GM19467 (cell line): ENCODE measurements around the gene PAPPA.

Experiments
- ATAC-seq: cut with Tn5 transposase; IDR thresholded peaks from one replicate; pipeline ENCODE4 v1.9.1; 2021; ENCODE audit warnings: mild to moderate bottlenecking, moderate library complexity; ENCODE audit not compliant: unreplicated experiment

Gene PAPPA, protein sequence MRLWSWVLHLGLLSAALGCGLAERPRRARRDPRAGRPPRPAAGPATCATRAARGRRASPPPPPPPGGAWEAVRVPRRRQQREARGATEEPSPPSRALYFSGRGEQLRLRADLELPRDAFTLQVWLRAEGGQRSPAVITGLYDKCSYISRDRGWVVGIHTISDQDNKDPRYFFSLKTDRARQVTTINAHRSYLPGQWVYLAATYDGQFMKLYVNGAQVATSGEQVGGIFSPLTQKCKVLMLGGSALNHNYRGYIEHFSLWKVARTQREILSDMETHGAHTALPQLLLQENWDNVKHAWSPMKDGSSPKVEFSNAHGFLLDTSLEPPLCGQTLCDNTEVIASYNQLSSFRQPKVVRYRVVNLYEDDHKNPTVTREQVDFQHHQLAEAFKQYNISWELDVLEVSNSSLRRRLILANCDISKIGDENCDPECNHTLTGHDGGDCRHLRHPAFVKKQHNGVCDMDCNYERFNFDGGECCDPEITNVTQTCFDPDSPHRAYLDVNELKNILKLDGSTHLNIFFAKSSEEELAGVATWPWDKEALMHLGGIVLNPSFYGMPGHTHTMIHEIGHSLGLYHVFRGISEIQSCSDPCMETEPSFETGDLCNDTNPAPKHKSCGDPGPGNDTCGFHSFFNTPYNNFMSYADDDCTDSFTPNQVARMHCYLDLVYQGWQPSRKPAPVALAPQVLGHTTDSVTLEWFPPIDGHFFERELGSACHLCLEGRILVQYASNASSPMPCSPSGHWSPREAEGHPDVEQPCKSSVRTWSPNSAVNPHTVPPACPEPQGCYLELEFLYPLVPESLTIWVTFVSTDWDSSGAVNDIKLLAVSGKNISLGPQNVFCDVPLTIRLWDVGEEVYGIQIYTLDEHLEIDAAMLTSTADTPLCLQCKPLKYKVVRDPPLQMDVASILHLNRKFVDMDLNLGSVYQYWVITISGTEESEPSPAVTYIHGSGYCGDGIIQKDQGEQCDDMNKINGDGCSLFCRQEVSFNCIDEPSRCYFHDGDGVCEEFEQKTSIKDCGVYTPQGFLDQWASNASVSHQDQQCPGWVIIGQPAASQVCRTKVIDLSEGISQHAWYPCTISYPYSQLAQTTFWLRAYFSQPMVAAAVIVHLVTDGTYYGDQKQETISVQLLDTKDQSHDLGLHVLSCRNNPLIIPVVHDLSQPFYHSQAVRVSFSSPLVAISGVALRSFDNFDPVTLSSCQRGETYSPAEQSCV (N-terminal part only)

DNA sequence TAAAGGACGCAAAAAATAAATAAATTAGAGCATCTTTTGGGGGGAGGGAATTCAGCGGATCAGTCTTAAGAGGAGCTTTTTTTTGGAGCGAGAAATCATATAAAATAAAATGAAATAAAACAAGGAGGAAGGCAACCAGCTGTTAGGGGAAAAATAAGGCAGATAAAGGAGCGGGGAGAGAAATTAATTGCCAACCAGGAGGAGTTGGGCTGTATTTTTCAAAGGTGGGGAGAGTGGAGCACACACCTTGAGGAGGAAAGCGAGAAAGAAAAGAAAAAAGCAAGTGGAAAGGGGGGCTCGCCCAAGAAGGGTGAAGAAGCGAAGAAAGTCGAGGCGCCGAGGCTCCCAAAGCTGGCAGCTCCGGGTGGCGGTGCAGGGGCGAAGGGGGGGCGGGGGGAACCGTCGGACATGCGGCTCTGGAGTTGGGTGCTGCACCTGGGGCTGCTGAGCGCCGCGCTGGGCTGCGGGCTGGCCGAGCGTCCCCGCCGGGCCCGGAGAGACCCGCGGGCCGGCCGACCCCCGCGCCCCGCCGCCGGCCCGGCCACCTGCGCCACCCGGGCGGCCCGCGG is at the start of gene PAPPA:
PAPPA (plus strand) TSS at position 27 of the 569 bp plus-strand sequence; CDS start at position 409, 382 bp downstream.
- no peak for ATAC-seq

DNA sequence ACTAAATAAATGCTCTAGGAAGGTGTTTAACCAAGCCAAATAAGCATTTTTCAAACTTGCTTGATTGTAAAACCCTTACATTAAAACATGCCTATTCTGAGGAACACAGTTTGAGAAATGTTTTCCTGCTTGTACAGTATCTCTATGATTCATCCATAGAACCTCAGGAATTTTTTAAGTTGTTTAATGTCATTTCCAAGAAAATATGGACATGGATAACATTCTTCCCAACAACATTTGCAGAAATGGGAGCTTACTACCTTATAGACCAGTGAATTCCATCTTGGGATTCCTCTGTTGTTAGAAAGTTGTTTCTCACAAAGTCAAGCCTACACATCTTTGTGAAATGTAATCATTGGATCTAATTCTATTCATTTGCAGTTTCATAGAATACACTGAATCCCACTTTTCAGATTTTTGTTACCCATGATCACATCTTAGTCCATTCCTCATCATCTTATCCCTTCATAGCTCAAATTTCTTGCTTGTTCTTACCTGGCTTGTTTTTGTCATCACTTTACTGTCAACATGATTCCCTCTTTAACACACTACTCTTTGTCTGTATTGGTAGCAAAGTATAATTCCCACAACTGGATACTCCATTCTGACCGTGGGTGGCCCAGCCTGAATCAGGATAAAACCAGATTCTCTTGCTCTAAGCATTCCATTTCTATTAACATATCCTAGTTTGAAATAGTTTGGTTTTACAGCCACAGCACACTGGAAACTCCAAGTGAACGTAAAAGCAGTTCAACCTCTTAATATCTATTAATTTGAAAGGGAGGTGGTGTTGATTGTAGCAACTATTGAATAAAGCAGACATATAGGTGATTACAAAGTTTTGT is 49.4 kb upstream of the PAPPA start:
- no peak for ATAC-seq

DNA sequence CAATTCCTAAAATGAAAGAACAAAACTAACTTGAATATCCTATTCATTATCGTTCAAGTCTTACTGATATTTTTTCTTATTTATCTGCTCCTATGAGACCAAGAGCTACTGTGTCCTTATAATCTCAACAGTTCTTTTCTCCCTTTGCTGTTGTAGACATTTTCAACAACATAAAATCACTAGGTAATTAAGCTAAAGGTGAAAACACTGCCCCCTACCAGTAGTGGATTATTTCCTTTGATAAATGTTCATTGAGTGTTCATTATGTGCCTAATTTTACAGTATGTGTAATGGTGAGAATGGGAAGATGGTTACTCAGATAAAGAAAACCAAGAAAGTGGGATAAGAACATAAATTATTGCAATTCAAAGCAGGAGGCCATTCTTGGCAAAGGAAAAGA is 41.4 kb upstream of the PAPPA start:
- no peak for ATAC-seq

DNA sequence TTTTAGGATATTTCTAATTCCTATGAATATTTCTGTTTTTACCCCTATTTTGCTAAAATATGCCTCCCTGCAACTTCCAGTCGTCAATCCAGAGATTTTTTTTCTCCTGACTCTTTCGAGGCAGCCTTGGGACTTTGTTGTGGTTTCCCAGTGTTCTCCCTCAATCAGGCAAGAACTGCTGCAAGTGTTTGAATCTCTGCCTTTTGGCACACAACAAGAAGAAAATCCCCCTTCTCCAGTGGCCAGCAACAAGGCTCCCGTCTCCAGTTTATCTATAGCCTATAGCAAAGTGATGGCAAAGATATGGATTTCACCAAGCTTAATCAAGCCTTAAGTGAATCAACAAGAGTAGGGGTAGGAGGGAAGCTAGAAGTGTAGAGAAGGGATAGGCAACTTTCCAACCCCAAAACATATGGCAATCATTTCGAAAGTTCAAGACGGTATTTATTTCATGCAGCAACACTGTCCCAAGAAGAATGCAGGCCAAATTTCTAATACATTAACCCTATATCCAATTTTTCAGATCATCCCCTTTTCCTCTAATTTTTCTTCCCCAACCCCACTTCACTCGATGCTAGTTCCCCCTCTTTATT is 37.7 kb upstream of the PAPPA start:
- ATAC-seq, result no peak

DNA sequence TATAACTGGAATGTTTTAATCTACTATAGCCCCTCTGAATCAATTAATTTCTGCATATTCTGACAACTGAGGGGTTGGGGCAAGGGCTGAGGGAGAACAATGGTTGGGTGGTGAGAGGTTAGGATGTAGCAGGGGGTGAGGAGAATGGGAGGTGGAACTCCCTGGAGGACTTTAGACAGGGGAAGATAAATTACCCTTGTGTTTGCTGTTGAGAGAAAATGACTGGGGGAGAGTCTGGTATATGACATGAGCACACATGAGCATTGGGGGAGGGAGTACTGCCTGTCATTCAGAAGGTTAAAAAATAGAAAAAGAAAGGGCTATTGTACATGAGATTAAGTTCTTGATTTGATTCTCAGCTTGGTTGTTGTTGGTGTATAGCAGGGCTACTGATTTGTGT is 37.2 kb upstream of the PAPPA start:
- no peak for ATAC-seq

DNA sequence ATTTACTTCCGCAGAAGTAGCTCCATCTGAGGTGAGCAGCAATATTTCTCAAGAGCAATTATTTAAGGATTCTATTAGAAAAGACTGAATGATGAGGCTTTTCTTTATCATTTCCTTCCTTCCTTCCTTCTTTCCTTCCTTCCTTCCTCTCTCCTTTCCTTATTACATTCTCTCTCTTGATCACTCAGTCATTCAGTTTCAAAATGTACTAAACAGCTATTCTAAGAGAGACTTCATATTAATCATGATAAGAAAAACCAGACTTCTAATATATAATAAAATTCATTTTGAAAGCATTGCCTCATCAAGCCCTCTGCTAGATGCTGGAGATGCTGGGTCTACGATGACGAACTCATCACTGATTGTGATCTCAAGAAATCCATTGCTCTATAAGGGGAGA is 30.4 kb upstream of the PAPPA start:
- ATAC-seq, result no peak

DNA sequence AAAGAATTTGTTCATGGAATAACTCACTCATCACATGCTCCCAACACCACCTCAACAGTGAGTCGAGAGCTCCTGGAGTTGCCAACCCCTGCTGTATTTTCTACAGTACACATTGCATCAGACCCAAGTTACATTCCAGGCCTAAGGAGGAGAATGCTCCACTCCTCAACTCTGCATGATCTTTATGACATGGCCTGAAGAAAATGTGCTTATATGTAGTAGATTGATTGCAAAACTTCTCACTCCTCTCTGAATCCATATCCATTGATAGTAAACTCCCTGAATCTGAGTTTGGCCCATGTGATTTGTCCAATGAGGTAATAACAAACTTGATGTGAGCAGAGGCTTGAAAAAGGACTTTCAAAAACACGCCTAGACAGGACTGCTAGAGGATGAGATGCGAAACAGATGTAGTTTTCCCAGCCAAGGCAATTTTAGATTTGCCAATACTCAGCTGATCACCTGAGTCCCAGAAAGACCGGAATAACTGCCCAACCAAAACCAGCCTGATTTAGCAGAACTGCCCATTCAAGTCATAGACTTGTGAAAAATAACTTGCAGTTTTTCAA is 29.0 kb upstream of the PAPPA start:
- no peak for ATAC-seq

DNA sequence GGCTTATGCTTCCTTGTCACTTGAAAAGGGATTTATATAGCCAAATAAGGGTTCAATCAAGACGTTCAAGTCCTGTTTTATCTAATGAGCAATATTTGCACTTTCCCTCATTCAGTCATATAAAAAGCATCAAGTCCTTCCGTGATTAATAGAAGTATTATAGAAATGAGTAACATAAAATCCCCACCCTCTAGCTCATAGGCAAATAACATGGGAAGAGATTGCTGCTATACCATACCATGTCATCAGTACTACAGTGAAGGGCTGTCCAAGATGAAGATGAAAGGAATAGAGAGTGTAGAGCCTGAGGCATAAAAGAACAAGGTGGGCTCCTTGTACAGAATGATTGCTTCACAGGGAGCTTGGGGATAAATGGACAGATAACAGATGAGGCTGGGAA is 20.4 kb upstream of the PAPPA start:
- ATAC-seq, result no peak

DNA sequence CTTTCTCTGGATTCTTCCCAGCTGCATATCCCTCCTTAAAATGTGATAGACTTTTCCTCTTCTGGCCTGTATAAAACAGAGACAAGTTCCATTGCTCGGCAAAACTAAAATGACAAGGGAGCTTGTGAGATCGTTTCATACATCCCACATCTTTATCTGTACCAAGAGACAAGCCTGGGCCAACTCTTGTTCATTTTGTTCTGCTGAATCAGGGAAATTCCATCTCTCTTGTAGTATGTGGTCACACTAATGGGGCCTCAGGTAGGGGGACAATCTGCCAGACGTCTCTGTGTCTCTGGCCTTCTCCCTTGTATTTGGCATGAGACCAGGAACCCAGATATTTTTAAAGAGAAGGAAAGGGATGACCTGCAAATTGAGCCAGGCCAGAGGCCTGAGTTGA is 18.6 kb upstream of the PAPPA start:
- ATAC-seq, result no peak

DNA sequence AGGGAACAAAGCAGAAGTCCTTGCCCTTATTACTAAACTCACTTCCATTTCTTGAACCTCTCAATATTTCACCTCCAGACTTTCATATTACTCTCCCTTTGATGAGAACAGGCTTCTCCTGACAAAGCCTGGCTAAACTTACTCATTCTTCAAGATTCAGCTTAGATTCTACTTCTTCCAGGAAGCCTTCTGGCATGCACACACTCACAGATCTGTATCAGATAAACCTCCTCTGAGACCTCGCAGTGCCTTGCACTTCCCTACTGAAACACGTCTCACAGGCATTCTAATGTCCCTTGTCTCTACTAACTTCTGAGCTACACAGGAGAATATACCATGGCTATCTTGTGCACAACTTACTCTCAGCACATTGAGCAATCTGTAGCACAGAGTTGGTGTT is 16.6 kb upstream of the PAPPA start:
- ATAC-seq, result no peak

DNA sequence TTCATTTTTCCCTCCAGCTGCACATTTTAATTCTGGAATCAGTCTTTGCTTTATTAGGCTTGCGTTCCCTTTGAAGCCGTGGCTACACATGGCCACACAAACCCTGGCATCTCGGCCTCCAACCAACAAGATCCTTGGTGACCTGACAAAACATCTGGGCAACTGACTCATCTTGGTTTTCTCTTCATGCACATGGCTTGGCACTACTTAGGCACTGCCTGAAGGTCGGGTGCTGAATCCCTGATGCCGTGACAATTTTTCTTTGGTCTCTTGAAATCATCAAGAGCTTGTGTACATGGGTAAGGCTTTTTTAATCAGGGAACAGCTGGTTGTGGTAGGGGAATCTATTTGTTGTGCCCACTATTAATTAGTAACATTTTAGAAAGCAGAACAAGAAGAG is 16.0 kb upstream of the PAPPA start:
- ATAC-seq, result no peak

DNA sequence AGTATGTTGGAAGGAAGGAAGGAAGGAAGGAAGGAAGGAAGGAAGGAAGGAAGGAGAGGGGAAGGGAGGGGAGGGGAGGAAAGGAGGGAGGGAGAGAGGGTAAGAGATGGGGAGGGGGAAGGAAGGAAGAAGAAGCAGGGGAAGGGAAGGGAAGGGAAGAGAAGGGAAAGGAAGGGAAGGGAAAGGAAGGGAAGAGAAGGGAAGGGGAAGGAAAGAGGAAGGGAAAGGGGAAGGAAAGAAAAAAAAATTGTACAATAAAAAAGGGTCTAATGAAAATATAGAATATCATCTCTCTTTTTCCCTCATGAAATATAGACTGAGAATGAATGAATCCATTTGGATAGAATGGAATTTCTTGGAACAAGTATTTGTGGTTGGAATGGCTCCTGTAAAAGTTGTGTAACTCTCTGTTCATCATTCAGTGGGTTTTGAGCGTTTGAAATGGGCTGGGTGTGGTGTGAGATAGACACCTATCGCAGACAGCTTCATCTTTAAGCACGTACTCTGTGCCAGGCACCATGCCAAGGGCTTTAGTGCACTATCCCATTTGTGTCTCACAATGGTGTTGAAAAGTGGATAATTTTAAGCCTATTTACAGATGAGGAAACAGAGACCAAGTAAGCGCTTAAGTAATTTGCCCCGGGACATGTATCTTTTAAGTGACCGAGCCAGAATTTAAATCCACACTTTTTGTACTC is 11.6 kb upstream of the PAPPA start:
- no peak for ATAC-seq

DNA sequence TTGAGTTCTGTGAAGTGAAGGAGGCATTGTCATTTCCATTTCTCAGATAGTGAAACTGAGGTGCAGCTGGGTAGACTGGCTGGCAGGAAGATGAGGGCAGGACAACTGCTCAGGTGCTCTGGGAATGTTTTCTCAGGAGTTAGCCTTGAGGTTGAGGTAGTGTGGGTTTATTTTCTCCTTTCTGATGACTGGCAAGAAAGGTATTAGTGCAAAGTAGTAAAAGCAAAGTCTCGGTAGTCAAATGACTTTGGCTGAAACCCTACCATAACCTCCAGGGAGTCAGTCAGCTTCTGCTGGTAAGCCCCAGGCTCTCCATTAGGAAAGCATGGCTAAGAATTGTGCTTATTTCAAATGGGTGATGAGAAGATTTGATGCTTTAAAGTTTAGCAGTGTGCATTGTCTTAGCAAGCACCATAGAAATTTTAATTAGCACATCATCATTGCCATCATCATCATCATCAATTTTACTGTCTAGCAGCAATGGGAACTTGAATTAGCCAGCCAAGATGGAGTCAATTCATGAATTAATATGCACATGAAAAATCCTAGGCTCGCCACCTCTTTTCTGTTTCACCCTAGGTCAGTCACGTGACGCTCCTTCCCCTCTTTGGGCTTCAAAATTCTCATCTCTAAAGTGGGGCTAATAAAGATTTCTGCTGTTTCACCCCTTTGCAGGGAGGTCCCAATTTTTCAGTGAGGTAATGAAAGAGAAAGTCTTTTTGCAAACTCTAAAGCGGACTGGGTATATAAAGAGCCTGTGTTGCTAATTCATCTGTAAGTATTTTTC is 10.7 kb upstream of the PAPPA start:
- no peak for ATAC-seq

DNA sequence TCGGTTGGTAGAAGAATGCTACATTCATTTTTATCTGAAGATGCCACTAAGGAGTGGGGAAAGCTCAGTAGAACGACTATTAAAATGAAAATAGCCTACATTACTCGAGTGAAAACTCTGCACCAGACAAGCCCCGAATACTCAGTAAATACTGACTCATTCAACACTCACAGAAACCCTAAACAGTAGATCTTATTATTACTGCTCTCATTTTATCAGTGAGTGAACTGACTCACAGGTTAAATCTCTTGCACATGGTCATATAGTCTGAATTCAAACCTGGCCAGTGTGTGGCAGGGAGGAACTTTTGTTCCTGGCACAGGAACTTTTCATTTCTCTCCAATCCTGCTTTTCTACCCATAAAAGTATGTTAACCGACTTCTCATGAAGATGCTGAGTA is 9.6 kb upstream of the PAPPA start:
- ATAC-seq, result no peak

DNA sequence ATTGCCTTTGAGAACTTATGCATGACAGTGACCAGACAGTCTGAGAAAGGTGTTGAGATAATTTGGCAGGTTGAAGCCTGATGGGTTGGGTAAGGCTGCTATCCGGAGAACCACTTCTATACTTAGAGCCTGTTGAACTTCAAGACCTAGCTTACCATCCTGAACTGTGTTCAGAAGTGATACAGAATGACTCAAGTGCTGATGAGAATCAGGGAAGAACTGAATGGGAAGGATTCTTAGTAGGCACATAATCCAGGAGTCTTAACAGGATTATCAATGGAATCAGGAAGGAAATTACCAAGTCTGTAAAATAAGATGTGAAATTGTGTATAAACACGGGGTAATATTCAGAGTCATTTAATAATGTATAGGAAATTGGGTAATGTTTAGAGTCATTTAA is 9.0 kb upstream of the PAPPA start:
- ATAC-seq, result no peak

DNA sequence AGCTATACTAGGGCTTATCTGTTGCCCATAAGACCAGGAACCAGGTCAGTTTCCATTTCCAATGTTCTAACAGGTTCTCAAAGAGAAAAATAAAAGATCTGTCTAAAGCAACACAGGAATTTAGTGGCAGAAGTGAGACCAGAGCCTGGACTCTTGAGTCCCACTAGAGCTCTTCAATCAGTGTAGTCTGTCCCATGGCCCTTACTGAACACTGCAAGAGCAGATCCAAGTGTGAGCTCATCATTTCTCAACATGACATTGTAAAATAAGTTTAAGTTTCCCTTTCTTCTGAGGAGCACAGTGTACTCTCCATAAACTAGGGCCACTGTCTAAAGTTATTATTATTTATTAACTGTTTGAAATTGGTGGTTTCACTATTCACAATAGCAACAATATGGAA is 8.6 kb upstream of the PAPPA start:
- ATAC-seq, result no peak

DNA sequence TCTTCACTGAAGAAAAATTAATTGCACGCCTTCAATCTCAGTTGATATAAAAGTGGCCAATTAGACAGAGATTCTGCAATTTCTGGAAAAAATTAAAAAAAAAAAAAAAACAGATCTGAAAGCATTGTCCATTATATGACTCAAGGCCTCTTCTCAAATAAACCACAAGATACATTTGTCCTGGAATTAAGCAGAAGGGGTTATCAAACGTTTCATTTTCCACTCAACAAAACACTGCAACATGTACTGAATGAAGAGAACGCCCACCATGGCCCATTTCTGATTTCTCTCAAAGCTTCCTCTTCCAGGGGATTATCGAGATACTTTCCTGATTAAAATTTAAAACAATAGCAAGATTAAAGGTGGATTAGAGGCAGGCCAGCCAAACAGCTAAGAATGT is 5.8 kb upstream of the PAPPA start:
- no peak for ATAC-seq

DNA sequence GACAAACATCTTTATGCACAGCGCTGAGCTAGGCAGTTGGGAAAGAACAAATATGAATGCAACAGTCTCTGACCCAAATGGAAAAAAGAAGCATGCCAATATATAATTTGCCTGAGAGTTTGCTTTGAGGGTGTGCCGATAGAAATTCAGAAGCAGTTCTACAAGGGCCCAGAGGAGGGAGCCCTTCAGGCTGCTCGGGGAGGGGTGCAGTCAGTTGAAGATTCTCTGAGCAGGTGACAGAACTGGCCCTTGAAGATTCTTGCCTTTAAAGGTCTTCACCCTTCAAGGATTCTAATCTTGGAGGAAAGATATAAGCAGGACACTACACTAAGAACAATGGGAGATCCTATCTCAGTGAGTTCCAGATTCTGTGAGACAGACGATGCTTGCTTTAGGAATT is 3.7 kb upstream of the PAPPA start:
- ATAC-seq, result no peak
